ENCODE results near the gene MAPK8IP3.

GRCh38 chr16:1819611-1820010 lies 113.6 kb downstream of the MAPK8IP3 start:
- no peak for TF ChIP-seq POLR2AphosphoS5 (IDR thresholded peaks at IDR 0.05; ENCODE audit: low read depth)
- TF ChIP-seq CTCF (IDR thresholded peaks at IDR 0.05; ENCODE audit: insufficient read depth, low read length), result no peak
- TF ChIP-seq GABPA (IDR thresholded peaks at IDR 0.05; ENCODE audit: low read depth), result no peak
- no peak for TF ChIP-seq REST (IDR thresholded peaks at IDR 0.05; ENCODE audit: insufficient replicate concordance, low read depth)
- no peak for TF ChIP-seq SPI1 (IDR thresholded peaks at IDR 0.05; ENCODE audit: borderline replicate concordance, low read depth)
